GM19324 (cell line): ENCODE data around the gene DOCK8.

ENCODE experiments used
- ATAC-seq: cut with Tn5 transposase; IDR thresholded peaks from one replicate; pipeline ENCODE4 v1.9.1; 2021; ENCODE audit warnings: mild to moderate bottlenecking, moderate library complexity; ENCODE audit not compliant: unreplicated experiment, low FRiP score

The DOCK8 gene

GRCh38 chr9:265209-265870 lies 50.7 kb downstream of the DOCK8 start:
- ATAC-seq, result no peak

GRCh38 chr9:266228-266627 lies 51.6 kb downstream of the DOCK8 start:
- ATAC-seq, result no peak

- no peak for ATAC-seq
These were observed 54.0 kb downstream of the DOCK8 start for GRCh38 chr9:268616-269015.

- ATAC-seq, result no peak
These were observed 54.5 kb downstream of the DOCK8 start for GRCh38 chr9:269081-269711.

GRCh38 chr9:270657-271237 lies 56.1 kb downstream of the DOCK8 start:
- no peak for ATAC-seq

GRCh38 chr9:272251-273213 lies 57.9 kb downstream of the DOCK8 start:
- peak; percentile 92 for ATAC-seq

GRCh38 chr9:274406-274805 lies 59.7 kb downstream of the DOCK8 start:
- ATAC-seq, result no peak

GRCh38 chr9:277601-278295 lies 63.1 kb downstream of the DOCK8 start:
- ATAC-seq, result no peak

- ATAC-seq, result no peak
These were observed 64.0 kb downstream of the DOCK8 start for GRCh38 chr9:278651-279050.

- ATAC-seq, result no peak
These were observed 65.0 kb downstream of the DOCK8 start for GRCh38 chr9:279674-280073.

GRCh38 chr9:281741-282645 lies 67.3 kb downstream of the DOCK8 start:
- no peak for ATAC-seq

GRCh38 chr9:286071-286740 lies 71.5 kb downstream of the DOCK8 start:
- no peak for ATAC-seq

GRCh38 chr9:289121-289520 lies 74.5 kb downstream of the DOCK8 start:
- no peak for ATAC-seq

GRCh38 chr9:292915-293314 lies 78.2 kb downstream of the DOCK8 start:
- ATAC-seq, result no peak

GRCh38 chr9:295576-295975 lies 80.9 kb downstream of the DOCK8 start:
- no peak for ATAC-seq

GRCh38 chr9:296411-296810 lies 81.7 kb downstream of the DOCK8 start:
- no peak for ATAC-seq

- ATAC-seq, result peak; percentile 90
These were observed 82.7 kb downstream of the DOCK8 start for GRCh38 chr9:297104-297972.

- ATAC-seq, result no peak
These were observed 88.8 kb downstream of the DOCK8 start for GRCh38 chr9:303502-303901.
